K562 (cell line): Measurements from ENCODE around the gene RAB5A. TPM values are rescaled to one million over a fixed set of nuclear protein-coding genes. Genes with fewer than 3 reads are reported as not detected.

ENCODE experiments used
- BRCA1 ChIP-seq, 2 experiments: fragments of 450-650 bp in 1 of 2; sonication (generic) in 1 of 2; formaldehyde crosslinking in 1 of 2; IDR thresholded peaks; 2 replicates each; pipeline versions ENCODE4 v1.5.0 to v1.6.1; 2017 to 2020; ENCODE audit warnings: mild to moderate bottlenecking in 1 of 2, missing genetic modification reagents in 1 of 2
- CTBP1 ChIP-seq: fragments of 450-650 bp; IDR thresholded peaks from 2 replicates; pipeline ENCODE4 v1.6.1; 2016; ENCODE audit warnings: borderline replicate concordance
- FOXK1 ChIP-seq: sonication (generic); formaldehyde crosslinking; IDR thresholded peaks from 2 replicates; pipeline ENCODE4 v1.8.0; 2022; ENCODE audit warnings: missing genetic modification reagents, mild to moderate bottlenecking, borderline replicate concordance
- POLR2G ChIP-seq: fragments of 200-400 bp; formaldehyde crosslinking; IDR thresholded peaks from 2 replicates; pipeline ENCODE4 v1.6.1; 2017; ENCODE audit warnings: low read depth, mild to moderate bottlenecking, antibody characterized with exemption, low read length, moderate library complexity
- ZNF518B ChIP-seq: fragments of 250-450 bp; sonication (Bioruptor Pico); IDR thresholded peaks from 2 replicates; pipeline ENCODE4 v1.5.0; 2021; ENCODE audit warnings: mild to moderate bottlenecking, moderate library complexity
- polyA plus RNA-seq, 8 experiments: library from polyadenylated mRNA; depleted of rRNA in 4 of 8; stranded (reverse) in 5 of 8; unstranded in 3 of 8; fragments of >200 nt; fragmentation: Nextera tagmentation in 2 of 8; fragmentation: Illumina TruSeq in 1 of 8; extraction: Ambion mirVana in 2 of 8; extraction: Trizol in 1 of 8; gene quantifications; 2 replicates each; pipeline versions ENCODE4 v1.2.1 to v1.2.3, GENCODE V29; 2011 to 2014; ENCODE audit warnings: inconsistent platforms in 1 of 8, missing spikeins in 1 of 8
- total RNA-seq, 7 experiments: library from RNA; depleted of rRNA in 6 of 7; stranded (reverse); fragments of >200 nt in 6 of 7; fragmentation: Illumina TruSeq in 2 of 7; extraction: Trizol in 2 of 7; gene quantifications; 2 replicates each; pipeline versions ENCODE4 v1.2.1 to v1.2.3, GENCODE V29; 2011 to 2021; ENCODE audit warnings: low replicate concordance in 1 of 7

RAB5A gene
- total and polyA plus RNA-seq, 9 of the 15 experiments (the other 6 are each of a cell fraction or from before 2014, with no cell fraction given), result 28.3 to 64.2 (median 49.0) TPM

GRCh38 chr3:19945534-19945933, 1.4 kb upstream of the RAB5A start (continued):
- TF ChIP-seq FOXK1 (CRISPR knock-in tag) (no peak), CTBP1 (0 out of 2 replicates have a peak, but pooled peaks have one; percentile 21), POLR2G (no peak), ZNF518B (CRISPR knock-in tag) (no peak), BRCA1 (IDR thresholded peaks at IDR 0.05) (no peak), BRCA1 (CRISPR knock-in tag; IDR thresholded peaks at IDR 0.05) (no peak)
